GM20431 (cell line): ENCODE results near the gene CIAO2B.
"Not testable (repeated sequence)": the region's sequence is repeated elsewhere in the genome, so short reads cannot be mapped to it uniquely, and the experiment has no call there.

Experiments
- in situ Hi-C: fragments of 300-500 bp; cut with MseI, MboI; formaldehyde crosslinking; loops from one replicate; pipeline ENCODE4 v1.15.0; 2020; ENCODE audit warnings: low sequenced_read_pairs; ENCODE audit not compliant: unreplicated experiment

The CIAO2B gene

GRCh38 chr16:66906916-66907836 lies 27.0 kb downstream of the CIAO2B start:
- in situ Hi-C loops, result no loop called here

- in situ Hi-C loops, result no loop called here
Observed at GRCh38 chr16:66905633-66906539, 28.3 kb downstream of the CIAO2B start.

DNA sequence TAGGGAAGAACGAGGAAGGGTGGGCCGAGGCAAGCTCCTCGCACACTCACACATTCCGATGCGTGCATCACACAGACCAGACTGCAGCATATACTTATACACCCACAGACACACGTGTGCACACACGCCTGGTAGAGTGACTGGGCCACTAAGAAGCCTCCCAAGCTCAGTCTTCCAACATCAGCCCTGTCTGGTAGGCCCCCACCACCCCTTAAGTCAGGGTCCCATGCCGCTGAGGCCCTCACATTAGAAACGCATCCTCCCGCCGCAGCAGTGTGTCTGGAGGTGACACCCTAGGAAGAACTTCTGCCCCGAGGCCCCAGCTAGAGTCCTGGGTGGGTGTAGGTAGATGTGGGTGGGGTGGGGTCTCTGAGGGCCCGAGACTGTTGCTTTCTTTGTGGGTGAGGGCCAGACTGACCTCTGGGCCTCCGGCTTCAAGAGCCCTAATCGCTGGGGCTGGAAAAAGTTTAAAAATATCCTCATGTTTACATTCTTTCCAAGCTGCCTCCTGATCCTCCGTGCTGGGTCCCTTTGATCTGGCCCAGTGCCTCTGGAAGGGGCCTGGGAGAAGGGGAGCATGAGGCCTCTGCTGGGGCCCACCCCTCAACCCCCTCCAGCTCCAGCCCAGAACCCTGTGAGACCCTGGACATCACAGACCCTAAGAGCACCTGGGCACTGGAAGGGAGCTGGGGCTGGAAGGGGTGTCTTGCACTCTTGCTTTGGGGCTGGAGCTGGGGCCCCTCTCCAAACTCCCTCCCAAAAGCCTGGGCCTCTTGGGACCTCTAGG lies 29.2 kb downstream of the CIAO2B start:
- in situ Hi-C loops, result no loop called here

DNA sequence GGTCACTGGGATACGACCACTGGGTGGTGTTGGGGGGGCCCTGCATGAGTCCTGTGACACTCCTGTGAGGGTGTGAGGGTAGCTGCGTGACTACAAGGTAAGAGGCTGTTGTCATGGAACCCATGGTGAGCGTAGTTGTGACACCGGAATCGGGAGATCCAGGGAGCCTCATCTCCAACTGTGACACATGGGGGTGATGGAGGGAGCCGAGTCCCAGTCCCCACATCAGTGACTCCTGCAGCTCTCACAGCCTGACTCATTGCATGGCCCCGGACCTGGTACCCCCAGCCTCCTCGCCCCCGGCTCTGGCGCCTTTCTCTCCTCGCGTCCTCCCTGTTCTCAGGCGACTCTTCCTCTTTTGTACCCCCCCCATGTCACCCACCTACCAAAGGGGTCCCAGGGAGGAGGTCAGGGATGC lies 29.8 kb downstream of the CIAO2B start:
- in situ Hi-C loops, result no loop called here

- in situ Hi-C loops, result no loop called here
Observed at GRCh38 chr16:66903544-66904427, 30.4 kb downstream of the CIAO2B start.

DNA sequence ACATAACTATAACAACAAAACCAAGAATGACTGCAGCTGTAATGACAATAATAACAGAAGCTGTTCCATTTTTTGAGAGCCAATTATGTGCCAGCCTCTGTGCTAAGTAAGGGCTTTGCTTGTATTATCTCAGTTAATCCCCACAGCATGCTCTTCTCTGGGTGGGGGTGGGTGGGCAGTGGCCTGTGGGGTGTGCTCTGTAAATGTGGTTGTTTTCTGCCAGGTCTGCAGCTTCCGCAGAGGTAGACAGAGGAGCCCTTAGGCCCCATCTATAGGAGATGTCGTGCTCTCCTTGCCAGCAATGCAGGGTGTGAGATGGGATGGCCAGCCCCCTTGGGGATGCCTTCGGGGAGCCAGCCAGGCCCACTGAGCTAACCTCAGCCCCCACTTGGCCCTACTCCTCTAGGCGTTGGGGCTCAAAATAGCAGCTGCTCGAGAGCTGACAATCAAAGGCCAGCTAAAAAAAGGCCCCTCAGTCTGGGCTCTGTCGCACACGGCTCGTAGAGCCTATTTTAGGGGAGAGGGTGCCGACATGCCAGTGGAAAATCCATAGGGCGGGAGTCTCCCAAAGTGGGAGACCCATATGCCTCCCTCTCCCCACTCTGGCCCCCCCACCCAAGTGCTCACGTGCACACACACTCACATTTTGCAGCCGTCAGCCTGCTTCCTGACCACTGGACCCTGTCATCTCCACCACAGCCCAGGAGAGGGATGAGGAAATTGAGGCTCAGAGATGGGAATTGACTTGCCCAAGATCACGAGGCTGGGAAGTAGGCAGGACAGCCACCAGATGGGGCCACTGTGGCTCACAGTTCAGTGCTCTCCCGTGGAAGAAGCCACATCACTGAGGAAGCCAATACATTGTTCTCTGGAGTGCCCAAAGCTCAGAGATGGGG lies 31.3 kb downstream of the CIAO2B start:
- in situ Hi-C loops, result no loop called here

DNA sequence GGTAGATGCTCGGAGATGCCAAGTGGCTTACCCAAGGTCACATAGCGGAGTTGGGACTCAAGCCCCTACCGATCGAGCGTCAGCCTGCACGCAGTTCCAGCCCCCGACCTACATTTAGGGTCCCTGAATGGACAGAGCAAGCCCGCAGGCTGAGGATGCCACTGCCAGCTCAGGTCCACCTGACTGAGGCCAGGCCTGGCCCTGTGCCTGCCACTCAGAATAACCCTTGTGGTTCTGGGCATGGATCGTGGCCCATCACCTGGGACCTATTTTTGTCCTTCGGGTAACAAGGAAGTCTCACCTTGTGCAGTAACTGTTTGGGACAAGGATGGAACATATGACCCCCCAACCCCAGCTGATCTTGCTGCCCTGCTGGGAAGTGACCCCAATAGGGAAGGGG lies 32.6 kb downstream of the CIAO2B start:
- in situ Hi-C loops, result no loop called here

GRCh38 chr16:66900721-66901441 lies 33.3 kb downstream of the CIAO2B start:
- in situ Hi-C loops, result no loop called here

DNA sequence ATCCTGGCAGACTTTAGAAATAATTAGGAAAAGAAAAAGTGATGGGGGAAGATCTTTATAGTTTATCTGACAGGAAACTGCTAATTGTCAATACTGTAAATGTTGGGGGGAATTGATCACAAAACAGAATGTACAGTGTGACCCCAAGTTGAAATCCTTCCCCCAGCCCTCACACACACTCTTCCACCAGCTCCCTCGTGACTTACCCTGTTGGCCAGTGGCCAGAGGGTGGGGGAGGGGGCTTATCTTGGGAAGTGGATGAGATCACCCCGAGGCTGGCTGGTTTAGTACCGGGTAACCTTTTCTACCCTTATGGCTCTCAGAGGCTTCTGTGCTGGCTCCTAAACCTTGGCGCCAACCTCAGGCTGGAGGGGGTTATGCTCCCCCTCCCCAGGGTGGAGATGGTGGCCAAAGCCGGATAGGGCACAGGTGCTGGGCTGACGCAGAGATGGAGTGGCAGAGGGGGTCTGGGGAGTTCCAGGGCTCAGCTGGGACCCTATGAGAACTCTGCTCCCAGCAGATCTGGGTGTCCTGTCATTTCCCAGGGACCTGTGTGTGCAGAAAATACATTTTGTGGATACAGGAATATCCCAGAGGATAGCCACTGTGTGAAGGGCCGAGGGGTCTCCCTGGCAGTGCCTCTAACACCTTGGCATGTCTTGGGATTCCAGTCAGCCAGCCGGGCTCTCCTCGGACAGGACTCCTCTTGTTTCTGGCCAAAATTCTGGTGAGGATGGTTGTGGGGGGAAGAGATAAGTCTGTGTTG lies 34.1 kb downstream of the CIAO2B start:
- in situ Hi-C loops, result no loop called here

- in situ Hi-C loops, result no loop called here
Observed at GRCh38 chr16:66899310-66899944, 34.8 kb downstream of the CIAO2B start.

DNA sequence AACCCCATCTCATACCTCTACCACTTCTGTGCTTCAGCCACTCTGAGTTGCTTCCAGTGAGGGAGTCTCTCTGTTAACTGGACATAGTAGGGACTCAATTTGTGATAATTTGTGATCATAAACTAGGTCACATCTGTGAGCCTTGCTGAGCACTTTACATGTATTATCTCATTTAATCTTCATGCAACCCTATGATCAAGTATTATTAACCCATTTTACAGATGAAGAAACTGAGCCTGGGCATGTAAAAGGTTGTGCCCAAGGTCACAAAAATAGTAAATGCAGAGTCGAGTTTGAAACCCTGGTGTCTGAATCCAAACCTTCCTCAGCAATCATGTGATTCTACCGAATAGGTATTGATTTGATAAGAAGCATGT lies 35.3 kb downstream of the CIAO2B start:
- in situ Hi-C loops, result no loop called here

- in situ Hi-C loops, result no loop called here
Observed at GRCh38 chr16:66898207-66898606, 36.0 kb downstream of the CIAO2B start.

DNA sequence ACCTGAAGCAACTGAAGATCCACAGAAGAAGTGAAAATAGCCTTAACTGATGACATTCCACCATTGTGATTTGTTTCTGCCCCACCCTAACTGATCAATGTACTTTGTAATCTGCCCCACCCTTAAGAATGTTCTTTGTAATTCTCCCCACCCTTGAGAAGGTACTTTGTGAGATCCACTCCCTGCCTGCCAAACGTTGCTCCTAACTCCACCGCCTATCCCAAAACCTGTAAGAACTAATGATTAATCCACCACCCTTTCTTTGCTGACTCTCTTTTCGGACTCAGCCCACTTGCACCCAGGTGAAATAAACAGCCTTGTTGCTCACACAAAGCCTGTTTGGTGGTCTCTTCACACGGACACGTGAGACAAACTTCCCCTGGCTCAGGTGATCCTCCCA lies 37.5 kb downstream of the CIAO2B start:
- in situ Hi-C loops, result not testable (repeated sequence)

DNA sequence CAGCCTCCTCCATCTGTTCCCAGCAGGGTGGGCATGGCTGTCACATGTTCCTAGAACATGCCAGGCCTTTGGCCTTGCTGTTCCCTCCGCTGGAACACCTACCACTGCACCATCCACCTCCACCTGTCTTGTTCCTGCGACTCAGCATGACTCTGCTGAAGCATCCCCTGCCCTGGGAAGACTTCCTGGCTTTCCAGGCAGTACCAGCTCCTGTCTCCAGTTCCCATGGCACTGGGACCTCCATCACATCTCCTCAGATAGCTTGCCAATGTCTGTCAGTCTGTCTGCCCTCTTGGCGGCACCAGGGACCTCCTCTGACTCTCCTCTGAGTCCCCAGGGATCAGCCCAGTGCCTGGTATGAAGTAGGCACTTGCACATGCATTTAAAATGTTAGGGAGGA lies 38.2 kb downstream of the CIAO2B start:
- in situ Hi-C loops, result no loop called here

- in situ Hi-C loops, result no loop called here
Observed at GRCh38 chr16:66895689-66895979, 38.6 kb downstream of the CIAO2B start.

- in situ Hi-C loops, result no loop called here
Observed at GRCh38 chr16:66894948-66895688, 39.1 kb downstream of the CIAO2B start.
